Uterus (tissue), 2 donors: ENCODE results near the gene DNAJC6.

Experiments
- CTCF ChIP-seq, 4 experiments: fragments of 200-600 bp in 2 of 4; fragments of 450-650 bp in 2 of 4; sonication (generic) in 2 of 4; IDR thresholded peaks; one replicate each; pipeline ENCODE4 v1.5.1; 2016 to 2019; ENCODE audit warnings: antibody characterized with exemption in 4 of 4, mild to moderate bottlenecking in 2 of 4, moderate library complexity in 1 of 4
- POLR2A ChIP-seq, 2 donors: fragments of 450-650 bp; IDR thresholded peaks; one replicate each; pipeline ENCODE4 v1.6.1; 2016; ENCODE audit warnings: antibody characterized with exemption in 2 of 2, mild to moderate bottlenecking in 1 of 2, moderate library complexity in 1 of 2

GRCh38 chr1:65398083-65398482, 88.7 kb downstream of the DNAJC6 start:
- TF ChIP-seq CTCF (IDR thresholded peaks at IDR 0.05) = no peak
- TF ChIP-seq POLR2A (IDR thresholded peaks at IDR 0.05) = no peak
